Activated CD8-positive, alpha-beta memory T cell treated with anti-CD3 and anti-CD28 coated beads for 1 hour (primary cell): Measurements from ENCODE around the gene LRRC8A.
A peak's percentile ranks its signal among the peaks of the same experiment; 100 is the strongest.
"Not testable (repeated sequence)": the region's sequence is repeated elsewhere in the genome, so short reads cannot be mapped to it uniquely, and the experiment has no call there.

Experiments
- DNase-seq, 2 donors: peaks; one replicate each; pipeline ENCODE4 v3.0.0-alpha.2; 2020; ENCODE audit warnings: low read depth in 1 of 2; ENCODE audit errors: extremely low read depth in 1 of 2

The LRRC8A gene

DNA sequence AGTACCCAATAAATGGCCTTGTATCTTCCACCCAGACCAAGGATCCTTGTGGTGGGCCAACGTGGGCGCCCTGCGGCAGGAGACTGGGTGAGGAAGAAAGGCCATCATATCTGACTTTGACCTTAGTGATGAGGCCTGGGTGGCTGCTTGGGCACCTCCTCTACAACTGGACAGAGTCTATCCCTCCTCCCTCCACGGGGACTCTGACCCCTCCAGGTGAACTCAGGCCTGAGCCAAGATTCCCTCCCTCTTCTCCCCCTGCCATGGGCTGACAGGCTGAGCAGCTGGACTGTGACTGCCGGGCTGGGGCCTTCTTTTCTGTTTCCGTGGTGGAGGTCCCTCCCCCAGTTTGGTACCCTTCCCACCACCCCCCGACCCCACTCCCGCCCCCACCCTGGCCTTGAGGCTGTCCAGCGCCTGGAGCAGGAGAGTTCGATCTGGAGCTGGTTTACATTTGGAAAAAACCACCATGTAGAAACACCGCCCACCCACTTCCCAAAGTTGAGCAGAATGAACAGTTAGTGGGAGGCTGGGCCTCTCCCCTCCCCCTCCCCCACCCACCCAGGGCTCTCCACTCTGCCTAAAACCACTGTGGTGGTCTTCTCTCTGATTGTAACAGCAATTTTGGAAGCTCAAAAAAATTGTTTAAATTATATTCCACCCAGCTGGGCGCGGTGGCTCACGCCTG, 37.6 kb downstream of the LRRC8A start:
- DNase-seq = no peak

GRCh38 chr9:128920381-128921058, 38.6 kb downstream of the LRRC8A start, which contains the start of gene PHYHD1:
TSS of gene PHYHD1 (plus strand) at chr9:128920982. CDS start at chr9:128922324, 1,342 bp downstream.
- DNase-seq = no peak

DNA sequence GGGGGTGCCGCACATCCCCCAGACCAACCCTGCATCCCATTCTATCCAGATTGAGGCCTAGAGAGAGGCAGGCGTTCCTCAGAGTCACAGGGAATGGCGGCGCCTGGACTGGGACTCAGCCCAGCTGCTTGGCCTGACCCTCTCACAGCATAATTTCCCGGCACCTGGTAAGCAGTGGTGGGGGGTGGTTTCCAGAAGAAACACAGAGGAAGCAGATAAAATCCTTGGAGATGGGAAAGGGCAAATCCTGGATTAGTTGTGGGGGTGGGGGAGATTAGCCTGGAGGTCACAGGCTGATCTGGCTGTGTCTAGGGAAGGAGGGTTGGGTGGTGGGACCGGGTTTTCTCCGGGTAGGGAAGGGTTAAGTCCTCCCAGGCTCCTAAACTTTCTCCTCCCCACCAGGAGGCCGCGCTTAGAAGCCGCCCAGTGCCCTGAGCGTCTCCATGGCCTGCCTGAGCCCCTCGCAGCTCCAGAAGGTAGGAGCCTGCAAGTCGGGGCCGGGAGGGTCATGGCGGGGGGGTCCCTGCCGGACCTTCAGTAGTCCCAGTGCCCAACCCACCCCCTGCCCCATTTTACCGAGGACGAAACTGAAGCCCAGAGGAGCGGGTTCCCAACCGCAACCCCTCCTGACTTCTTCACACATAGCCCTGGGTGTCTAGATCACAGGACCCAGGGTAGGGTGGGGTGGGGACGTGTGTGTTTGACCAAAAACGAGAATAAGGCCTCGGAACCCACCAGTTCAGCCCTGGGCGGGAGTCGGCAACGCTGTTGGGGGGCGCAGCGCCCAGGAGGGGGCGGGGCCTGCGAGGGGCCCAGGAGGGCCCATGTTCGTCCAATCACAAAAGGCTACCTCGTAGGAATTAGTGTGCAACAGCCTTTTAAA, 40.2 kb downstream of the LRRC8A start:
- DNase-seq = no peak

DNA sequence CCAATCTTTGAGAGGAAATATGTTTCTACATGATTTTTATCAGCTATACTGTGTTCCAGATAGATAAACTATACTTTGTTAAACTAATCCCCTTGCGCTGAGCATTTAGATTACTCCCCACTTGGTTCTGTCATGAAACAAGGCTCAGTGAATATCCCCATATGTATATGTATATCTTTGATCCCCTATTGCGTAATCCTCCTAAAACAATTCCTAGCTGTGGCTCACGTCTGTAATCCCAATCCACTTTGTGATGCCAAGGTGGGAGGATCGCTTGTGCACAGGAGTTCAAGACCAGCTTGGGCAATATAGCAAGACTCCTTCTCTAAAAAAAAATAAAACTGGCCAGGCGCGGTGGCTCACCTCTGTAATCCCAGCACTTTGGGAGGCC, 41.6 kb downstream of the LRRC8A start:
- DNase-seq = no peak

- DNase-seq = peak in 1 of 2 donors; percentile 35
These were observed 45.9 kb downstream of the LRRC8A start for GRCh38 chr9:128927731-128928411.

DNA sequence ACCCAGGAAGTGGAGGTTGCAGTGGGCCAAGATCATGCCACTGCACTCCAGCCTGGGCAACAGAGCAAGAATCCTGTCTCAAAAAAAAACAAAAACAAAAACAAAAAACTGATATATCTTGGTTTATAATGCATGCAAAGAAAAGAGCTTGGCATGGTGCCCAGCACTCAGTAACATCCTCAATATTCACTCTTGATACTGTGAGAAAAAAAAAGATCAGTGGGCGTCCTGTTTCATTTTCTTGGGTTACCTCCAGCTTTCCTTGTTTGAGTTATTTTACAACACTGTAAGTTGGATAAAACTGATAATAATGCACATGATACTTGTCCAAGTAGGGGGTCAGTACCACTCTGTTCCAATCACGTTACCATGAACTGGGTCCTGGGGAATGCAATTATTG, 46.7 kb downstream of the LRRC8A start:
- DNase-seq = no peak

- no peak for DNase-seq
These were observed 47.6 kb downstream of the LRRC8A start for GRCh38 chr9:128929560-128929959.

GRCh38 chr9:128933731-128934130, 51.8 kb downstream of the LRRC8A start:
- DNase-seq = no peak

DNA sequence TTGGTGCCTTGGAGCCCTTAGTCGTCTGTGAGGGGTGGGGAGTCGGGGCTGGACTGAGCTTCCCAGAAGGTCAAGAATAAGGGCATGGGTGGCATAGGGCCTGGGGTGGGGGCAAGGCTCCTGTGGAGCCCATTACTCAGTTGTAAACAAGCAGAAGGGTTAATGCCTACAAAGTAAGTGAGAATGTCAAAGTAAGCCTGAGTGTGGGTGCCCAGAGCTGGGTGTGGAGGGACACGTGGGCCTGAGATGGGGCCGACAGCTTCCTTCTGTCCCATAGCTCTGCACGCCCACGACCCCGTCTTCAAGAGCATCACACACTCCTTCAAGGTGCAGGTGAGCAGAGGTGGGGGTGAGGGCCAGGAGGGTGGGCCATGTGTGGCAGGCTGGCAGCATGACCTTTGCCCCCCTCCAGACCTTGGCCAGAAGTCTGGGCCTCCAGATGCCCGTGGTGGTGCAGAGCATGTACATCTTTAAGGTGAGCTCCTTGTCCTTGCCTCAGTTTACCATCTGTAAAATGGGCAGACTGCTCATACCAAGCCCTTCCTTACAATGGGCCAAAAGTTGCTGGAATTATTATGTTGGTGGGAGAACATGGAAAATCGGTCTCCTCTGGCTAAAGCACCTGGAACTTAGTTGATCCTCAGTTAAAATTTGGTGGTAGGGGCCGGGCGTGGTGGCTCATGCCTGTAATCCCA, 54.4 kb downstream of the LRRC8A start:
- no peak for DNase-seq

GRCh38 chr9:128937310-128938165, 55.6 kb downstream of the LRRC8A start:
- no peak for DNase-seq

DNA sequence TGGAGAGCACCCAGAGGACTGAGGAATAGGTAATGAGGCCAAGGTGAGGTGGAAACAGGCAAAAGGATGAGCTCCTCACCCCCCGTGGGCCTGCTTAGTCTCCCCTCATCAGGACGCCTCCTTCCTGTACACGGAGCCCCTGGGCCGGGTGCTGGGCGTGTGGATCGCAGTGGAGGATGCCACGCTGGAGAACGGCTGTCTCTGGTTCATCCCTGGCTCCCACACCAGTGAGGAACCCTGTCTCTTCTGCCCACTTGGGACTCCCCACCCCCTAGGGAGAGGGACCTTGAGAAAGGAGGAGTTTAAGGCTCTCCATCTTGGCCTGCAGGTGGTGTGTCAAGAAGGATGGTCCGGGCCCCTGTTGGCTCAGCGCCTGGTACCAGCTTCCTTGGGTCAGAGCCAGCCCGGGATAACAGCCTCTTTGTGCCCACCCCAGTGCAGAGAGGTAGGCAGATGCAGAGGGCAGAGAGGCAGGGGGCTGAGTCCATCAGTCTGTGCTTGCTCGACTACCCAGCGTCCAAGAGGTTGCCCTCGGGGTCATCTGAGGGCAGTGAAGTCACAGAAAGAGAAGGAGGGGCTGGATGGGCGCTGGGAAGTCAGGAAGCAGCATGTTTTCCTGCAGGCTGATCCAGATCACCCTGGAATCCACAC, 58.5 kb downstream of the LRRC8A start:
- DNase-seq = no peak

- DNase-seq = no peak
These were observed 59.2 kb downstream of the LRRC8A start for GRCh38 chr9:128940946-128941755.

DNA sequence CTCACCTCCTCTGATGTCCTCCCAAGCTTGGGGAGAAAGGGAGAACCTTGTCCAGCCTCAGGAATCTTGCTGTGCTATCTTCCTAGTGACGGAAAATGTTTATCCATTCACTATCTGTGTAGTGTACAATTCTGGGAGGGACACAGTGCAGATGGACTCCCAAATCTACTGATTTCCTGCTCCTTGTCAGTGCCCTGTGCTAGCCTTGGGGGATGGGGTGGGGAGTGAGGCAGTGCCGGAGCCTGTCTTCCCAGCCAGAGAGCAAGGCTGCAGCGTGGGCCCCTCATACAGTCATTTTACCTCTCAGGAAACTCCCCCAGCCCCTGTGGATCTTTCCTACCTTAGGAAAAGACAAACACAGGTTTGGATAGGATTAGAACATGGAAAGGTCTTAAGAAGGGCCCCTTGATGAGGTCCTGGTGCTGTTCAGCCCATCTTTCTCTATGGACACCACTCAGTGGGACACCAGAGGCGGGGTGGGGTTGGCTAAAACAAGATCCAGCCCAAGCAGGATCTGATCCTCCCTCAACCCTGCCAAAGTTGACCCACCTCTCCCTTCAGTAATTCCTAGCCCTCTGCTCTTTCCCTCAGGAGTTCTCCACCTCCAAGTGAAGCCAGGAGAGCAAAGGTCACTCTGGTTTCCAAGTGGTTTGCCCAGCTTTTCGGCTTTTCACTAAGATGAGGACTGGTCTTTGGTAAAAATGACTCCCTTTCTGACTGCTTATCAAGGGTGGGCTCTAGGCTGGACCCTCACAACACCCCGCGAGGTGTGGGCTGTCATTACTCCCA, 62.1 kb downstream of the LRRC8A start:
- no peak for DNase-seq

DNA sequence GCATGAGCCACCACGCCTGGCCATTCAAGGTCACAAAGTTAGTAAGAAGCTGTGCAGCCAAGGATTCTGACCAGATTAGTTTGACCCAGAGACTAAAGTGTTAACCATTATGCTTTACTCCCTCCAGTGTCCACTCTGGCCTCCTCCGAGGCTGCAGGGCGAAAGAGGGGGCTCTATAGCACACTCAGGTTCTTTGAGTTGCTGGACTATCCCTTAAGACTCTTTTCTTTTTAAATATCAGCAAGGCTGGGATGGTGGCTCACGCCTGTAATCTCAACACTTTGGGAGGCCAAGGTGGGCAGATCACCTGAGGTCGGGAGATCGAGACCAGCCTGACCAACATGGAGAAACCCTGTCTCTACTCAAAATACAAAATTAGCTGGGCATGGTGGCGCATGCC, 63.0 kb downstream of the LRRC8A start:
- DNase-seq = not testable (repeated sequence)

GRCh38 chr9:128945798-128946501, 64.0 kb downstream of the LRRC8A start:
- no peak for DNase-seq

- peak in 1 of 2 donors; percentile 8 for DNase-seq
These were observed 64.8 kb downstream of the LRRC8A start for GRCh38 chr9:128946571-128947276.
